ENCODE measurements around the gene NAA20. TPM values are rescaled to one million over a fixed set of nuclear protein-coding genes. Genes with fewer than 3 reads are reported as not detected.

The NAA20 gene
- total and polyA plus RNA-seq, 2 of the 13 experiments (the other 11 are each of a cell fraction or from before 2014, with no cell fraction given): 81.9 to 82.8 TPM

DNA sequence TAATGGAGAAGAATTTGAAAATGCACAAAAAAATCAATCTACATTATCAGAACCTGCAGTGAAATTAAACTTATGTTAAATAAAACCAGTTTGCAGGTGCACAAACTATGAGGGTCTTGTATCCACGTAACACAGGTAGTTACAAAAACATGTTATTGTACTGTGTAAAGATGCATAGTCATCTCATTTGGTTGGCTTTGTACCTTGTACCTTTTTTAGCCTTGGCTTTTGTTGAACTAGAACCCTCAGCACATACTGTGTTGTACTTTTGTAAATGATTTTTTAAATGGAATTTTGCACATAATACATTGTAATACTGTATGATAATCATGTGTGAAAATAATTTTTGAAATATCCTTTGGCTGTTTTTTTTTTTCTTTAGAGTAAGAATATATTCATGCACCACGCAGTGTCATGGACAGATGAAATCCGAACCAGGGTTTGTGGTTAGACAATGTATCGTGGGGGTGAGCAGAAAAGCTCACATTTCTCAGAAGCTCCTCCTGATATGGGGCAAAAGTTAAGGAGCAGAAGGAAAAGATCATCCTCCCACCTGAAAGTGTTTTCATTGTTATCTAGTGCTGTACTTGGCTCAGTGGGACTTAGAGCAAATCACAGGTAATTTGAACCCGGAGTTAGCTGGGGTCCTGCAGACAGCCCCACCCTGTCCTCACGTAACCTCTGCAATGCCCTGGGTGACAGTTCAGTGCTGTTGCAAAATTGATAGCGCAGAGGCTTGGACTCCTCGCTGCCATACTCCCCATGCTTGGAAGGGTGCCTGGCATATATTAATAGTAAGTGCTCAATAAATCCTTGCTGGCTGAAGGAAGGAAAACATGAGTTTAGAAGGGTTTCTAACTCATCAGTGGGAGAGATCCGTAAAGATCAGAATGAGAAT is 14.8 kb upstream of the NAA20 start (continued):
- TF ChIP-seq, protein P1, sequence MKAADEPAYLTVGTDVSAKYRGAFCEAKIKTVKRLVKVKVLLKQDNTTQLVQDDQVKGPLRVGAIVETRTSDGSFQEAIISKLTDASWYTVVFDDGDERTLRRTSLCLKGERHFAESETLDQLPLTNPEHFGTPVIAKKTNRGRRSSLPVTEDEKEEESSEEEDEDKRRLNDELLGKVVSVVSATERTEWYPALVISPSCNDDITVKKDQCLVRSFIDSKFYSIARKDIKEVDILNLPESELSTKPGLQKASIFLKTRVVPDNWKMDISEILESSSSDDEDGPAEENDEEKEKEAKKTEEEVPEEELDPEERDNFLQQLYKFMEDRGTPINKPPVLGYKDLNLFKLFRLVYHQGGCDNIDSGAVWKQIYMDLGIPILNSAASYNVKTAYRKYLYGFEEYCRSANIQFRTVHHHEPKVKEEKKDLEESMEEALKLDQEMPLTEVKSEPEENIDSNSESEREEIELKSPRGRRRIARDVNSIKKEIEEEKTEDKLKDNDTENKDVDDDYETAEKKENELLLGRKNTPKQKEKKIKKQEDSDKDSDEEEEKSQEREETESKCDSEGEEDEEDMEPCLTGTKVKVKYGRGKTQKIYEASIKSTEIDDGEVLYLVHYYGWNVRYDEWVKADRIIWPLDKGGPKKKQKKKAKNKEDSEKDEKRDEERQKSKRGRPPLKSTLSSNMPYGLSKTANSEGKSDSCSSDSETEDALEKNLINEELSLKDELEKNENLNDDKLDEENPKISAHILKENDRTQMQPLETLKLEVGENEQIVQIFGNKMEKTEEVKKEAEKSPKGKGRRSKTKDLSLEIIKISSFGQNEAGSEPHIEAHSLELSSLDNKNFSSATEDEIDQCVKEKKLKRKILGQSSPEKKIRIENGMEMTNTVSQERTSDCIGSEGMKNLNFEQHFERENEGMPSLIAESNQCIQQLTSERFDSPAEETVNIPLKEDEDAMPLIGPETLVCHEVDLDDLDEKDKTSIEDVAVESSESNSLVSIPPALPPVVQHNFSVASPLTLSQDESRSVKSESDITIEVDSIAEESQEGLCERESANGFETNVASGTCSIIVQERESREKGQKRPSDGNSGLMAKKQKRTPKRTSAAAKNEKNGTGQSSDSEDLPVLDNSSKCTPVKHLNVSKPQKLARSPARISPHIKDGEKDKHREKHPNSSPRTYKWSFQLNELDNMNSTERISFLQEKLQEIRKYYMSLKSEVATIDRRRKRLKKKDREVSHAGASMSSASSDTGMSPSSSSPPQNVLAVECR (CRISPR knock-in tag; IDR thresholded peaks at IDR 0.05; ENCODE audit: borderline replicate concordance): peak; percentile 25; the same call in 1 of the 2 replicates
- TF ChIP-seq, protein P2, sequence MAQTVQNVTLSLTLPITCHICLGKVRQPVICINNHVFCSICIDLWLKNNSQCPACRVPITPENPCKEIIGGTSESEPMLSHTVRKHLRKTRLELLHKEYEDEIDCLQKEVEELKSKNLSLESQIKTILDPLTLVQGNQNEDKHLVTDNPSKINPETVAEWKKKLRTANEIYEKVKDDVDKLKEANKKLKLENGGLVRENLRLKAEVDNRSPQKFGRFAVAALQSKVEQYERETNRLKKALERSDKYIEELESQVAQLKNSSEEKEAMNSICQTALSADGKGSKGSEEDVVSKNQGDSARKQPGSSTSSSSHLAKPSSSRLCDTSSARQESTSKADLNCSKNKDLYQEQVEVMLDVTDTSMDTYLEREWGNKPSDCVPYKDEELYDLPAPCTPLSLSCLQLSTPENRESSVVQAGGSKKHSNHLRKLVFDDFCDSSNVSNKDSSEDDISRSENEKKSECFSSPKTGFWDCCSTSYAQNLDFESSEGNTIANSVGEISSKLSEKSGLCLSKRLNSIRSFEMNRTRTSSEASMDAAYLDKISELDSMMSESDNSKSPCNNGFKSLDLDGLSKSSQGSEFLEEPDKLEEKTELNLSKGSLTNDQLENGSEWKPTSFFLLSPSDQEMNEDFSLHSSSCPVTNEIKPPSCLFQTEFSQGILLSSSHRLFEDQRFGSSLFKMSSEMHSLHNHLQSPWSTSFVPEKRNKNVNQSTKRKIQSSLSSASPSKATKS (CRISPR knock-in tag; IDR thresholded peaks at IDR 0.05): no peak
- TF ChIP-seq GATAD1 (CRISPR knock-in tag; IDR thresholded peaks at IDR 0.05) (peak; percentile 47; the same call in 1 of the 2 replicates), MIER3 (CRISPR knock-in tag; IDR thresholded peaks at IDR 0.05; ENCODE audit: borderline replicate concordance) (peak; percentile 75; the same call in 1 of the 2 replicates), EHMT2 (IDR thresholded peaks at IDR 0.05; ENCODE audit: borderline replicate concordance, low read depth, low read length) (peak; percentile 86), KMT2A (CRISPR knock-in tag; IDR thresholded peaks at IDR 0.05) (0 out of 2 replicates have a peak, but pooled peaks have one; percentile 49), GLI4 (CRISPR knock-in tag; IDR thresholded peaks at IDR 0.05; ENCODE audit: borderline replicate concordance) (0 out of 2 replicates have a peak, but pooled peaks have one; percentile 28)
- TF ChIP-seq, protein P3, sequence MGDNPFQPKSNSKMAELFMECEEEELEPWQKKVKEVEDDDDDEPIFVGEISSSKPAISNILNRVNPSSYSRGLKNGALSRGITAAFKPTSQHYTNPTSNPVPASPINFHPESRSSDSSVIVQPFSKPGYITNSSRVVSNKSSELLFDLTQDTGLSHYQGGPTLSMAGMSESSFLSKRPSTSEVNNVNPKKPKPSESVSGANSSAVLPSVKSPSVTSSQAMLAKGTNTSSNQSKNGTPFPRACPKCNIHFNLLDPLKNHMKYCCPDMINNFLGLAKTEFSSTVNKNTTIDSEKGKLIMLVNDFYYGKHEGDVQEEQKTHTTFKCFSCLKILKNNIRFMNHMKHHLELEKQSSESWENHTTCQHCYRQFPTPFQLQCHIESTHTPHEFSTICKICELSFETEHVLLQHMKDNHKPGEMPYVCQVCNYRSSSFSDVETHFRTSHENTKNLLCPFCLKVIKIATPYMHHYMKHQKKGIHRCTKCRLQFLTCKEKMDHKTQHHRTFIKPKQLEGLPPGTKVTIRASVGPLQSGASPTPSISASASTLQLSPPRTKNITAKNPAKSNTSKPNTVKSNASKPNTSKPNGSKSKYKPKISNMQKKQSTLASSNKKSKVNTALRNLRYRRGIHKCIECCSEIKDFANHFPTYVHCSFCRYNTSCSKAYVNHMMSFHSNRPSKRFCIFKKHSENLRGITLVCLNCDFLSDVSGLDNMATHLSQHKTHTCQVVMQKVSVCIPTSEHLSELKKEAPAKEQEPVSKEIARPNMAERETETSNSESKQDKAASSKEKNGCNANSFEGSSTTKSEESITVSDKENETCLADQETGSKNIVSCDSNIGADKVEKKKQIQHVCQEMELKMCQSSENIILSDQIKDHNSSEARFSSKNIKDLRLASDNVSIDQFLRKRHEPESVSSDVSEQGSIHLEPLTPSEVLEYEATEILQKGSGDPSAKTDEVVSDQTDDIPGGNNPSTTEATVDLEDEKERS (CRISPR knock-in tag; IDR thresholded peaks at IDR 0.05): peak; percentile 76; the same call in 1 of the 2 replicates
- TF ChIP-seq, protein P4, sequence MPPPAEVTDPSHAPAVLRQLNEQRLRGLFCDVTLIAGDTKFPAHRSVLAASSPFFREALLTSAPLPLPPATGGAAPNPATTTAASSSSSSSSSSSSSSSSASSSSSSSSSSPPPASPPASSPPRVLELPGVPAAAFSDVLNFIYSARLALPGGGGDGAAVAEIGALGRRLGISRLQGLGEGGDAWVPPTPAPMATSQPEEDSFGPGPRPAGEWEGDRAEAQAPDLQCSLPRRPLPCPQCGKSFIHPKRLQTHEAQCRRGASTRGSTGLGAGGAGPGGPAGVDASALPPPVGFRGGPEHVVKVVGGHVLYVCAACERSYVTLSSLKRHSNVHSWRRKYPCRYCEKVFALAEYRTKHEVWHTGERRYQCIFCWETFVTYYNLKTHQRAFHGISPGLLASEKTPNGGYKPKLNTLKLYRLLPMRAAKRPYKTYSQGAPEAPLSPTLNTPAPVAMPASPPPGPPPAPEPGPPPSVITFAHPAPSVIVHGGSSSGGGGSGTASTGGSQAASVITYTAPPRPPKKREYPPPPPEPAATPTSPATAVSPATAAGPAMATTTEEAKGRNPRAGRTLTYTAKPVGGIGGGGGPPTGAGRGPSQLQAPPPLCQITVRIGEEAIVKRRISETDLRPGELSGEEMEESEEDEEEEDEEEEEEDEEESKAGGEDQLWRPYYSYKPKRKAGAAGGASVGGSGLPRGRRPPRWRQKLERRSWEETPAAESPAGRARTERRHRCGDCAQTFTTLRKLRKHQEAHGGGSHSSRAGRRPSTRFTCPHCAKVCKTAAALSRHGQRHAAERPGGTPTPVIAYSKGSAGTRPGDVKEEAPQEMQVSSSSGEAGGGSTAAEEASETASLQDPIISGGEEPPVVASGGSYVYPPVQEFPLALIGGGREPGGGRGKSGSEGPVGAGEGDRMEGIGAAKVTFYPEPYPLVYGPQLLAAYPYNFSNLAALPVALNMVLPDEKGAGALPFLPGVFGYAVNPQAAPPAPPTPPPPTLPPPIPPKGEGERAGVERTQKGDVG (CRISPR knock-in tag; IDR thresholded peaks at IDR 0.05; ENCODE audit: borderline replicate concordance): peak; percentile 81; the same call in 1 of the 2 replicates
